Omental fat pad (tissue), 4 donors: ENCODE measurements around the gene IL31RA. TPM values are rescaled to one million over a fixed set of nuclear protein-coding genes. Genes with fewer than 3 reads are reported as not detected.

Source experiments
- ATAC-seq: fragments of 150-250 bp; one replicate; pipeline ENCODE4 v1.9.1; 2016; ENCODE audit warnings: mild to moderate bottlenecking, moderate library complexity; ENCODE audit not compliant: low FRiP score
- DNase-seq: peaks from one replicate; pipeline ENCODE4 v3.0.0-alpha.2; 2019; ENCODE audit warnings: low spot score
- small RNA-seq: library from RNA; depleted of rRNA; stranded (forward); fragments of <200 nt; gene quantifications from one replicate; pipeline ENCODE3, GENCODE V24; 2016
- total RNA-seq, 4 donors: library from RNA; depleted of rRNA; stranded (reverse); fragments of >200 nt; gene quantifications; one replicate each; pipeline ENCODE4 v1.1.0, GENCODE V29; 2016
- TF ChIP-seq, protein P1 (sequence below), 3 donors: fragments of 450-650 bp; IDR thresholded peaks; one replicate each; pipeline ENCODE4 v1.5.1; 2016 to 2017; ENCODE audit warnings: antibody characterized with exemption in 3 of 3, mild to moderate bottlenecking in 3 of 3, moderate library complexity in 2 of 3

Gene IL31RA
- total RNA-seq, 4 donors from 2014 or later: not detected

DNA sequence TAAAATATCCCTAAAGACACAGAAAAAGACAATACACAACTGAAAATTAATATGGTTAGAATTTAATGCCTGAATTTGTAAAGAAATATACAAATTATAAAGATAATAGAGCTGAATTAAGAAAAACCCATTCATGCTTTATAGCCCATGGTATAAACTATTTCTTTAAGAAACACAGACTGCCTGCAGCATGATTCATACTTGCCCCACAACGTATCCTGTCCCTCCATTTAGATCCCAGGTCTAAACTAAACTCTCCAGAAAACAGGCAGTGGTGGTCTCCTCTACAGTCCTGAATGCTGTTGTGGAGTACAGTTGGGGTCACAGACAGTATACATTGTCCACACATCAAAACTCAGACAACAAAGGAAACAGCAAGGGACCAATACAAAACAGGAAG lies 118.8 kb downstream of the IL31RA start:
- ATAC-seq: no peak
- TF ChIP-seq, protein P1, sequence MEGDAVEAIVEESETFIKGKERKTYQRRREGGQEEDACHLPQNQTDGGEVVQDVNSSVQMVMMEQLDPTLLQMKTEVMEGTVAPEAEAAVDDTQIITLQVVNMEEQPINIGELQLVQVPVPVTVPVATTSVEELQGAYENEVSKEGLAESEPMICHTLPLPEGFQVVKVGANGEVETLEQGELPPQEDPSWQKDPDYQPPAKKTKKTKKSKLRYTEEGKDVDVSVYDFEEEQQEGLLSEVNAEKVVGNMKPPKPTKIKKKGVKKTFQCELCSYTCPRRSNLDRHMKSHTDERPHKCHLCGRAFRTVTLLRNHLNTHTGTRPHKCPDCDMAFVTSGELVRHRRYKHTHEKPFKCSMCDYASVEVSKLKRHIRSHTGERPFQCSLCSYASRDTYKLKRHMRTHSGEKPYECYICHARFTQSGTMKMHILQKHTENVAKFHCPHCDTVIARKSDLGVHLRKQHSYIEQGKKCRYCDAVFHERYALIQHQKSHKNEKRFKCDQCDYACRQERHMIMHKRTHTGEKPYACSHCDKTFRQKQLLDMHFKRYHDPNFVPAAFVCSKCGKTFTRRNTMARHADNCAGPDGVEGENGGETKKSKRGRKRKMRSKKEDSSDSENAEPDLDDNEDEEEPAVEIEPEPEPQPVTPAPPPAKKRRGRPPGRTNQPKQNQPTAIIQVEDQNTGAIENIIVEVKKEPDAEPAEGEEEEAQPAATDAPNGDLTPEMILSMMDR (IDR thresholded peaks at IDR 0.05): no peak

More for the DNA sequence above, 118.8 kb downstream of the IL31RA start:
- DNase-seq: no peak

Small RNA genes within 50 kb of the gene (small RNA-seq; reads per million reads assigned to genes)
- gene AC016596.1: not detected

Other genes starting within 250 kb of the IL31RA start
- 10 to 100 TPM; 13.2 to 26.2 (median 20.1) TPM for gene SLC38A9, start 139.0 kb upstream of the IL31RA start, total RNA-seq
- gene DDX4, start 113.3 kb upstream of the IL31RA start, total RNA-seq: not detected
- 100 to 1,000 TPM; 555 to 806 (median 682) TPM for gene IL6ST, start 143.6 kb downstream of the IL31RA start, total RNA-seq